T47D (cell line): ENCODE measurements around the gene DHX8.

Experiments
- DNase-seq, 2 experiments: peaks; one replicate each; pipeline versions ENCODE4 v3.0.0 to v3.0.0-alpha.2; 2011 to 2012; ENCODE audit warnings: low read depth in 1 of 2, low spot score in 1 of 2
- JUND ChIP-seq: IDR thresholded peaks from 2 replicates; pipeline ENCODE4 v1.6.1; 2012; ENCODE audit warnings: low read depth
- in situ Hi-C: cut with HindIII; loops from 2 replicates; pipeline ENCODE4 v1.10.0; 2016; ENCODE audit warnings: low sequenced_read_pairs, low pct_unique_long_range_greater_than_20kb

Gene DHX8

GRCh38 chr17:43562679-43563599 is 79.2 kb downstream of the DHX8 start:
- TF ChIP-seq JUND, result no peak
- in situ Hi-C loops, result no loop called here
- DNase-seq, result no peak

GRCh38 chr17:43563600-43564594 is 80.1 kb downstream of the DHX8 start:
- no peak for TF ChIP-seq JUND
- DNase-seq, result no peak
- in situ Hi-C loops, result no loop called here

GRCh38 chr17:43568506-43569082 is 84.8 kb downstream of the DHX8 start:
- DNase-seq, result no peak
- in situ Hi-C loops, result no loop called here
- TF ChIP-seq JUND, result no peak

- no peak for TF ChIP-seq JUND
- no peak for DNase-seq
These were observed 86.7 kb downstream of the DHX8 start for GRCh38 chr17:43570518-43570928.

GRCh38 chr17:43572368-43572980 is 88.7 kb downstream of the DHX8 start:
- no peak for DNase-seq
- in situ Hi-C loops, result no loop called here

More at GRCh38 chr17:43570518-43570928, 86.7 kb downstream of the DHX8 start:
- in situ Hi-C loops, result no loop called here

GRCh38 chr17:43573579-43574321 is 90.0 kb downstream of the DHX8 start:
- in situ Hi-C loops, result no loop called here
- no peak for DNase-seq
- TF ChIP-seq JUND, result no peak

More at GRCh38 chr17:43572368-43572980, 88.7 kb downstream of the DHX8 start:
- no peak for TF ChIP-seq JUND

GRCh38 chr17:43574348-43574747 is 90.6 kb downstream of the DHX8 start:
- DNase-seq, result no peak
- in situ Hi-C loops, result no loop called here
- TF ChIP-seq JUND, result no peak

- no peak for DNase-seq
- no peak for TF ChIP-seq JUND
- in situ Hi-C loops, result no loop called here
These were observed 91.2 kb downstream of the DHX8 start for GRCh38 chr17:43574896-43575525.
